Astrocyte of the cerebellum (primary cell): ENCODE results near the gene CITED1.
A peak's percentile ranks its signal among the peaks of the same experiment; 100 is the strongest.

ENCODE experiments used
- DNase-seq: peaks from one replicate; pipeline ENCODE4 v3.0.0-alpha.2; 2011; ENCODE audit warnings: low read depth
- H3K4me3 ChIP-seq: 2 replicates; pipeline ENCODE4 v1.5.1; 2011; ENCODE audit warnings: mild to moderate bottlenecking, low read depth, low read length, moderate library complexity
- CTCF ChIP-seq: IDR thresholded peaks from 2 replicates; pipeline ENCODE4 v1.5.1; 2012; ENCODE audit warnings: low read length, low read depth, moderate library complexity, mild to moderate bottlenecking; ENCODE audit errors: missing control alignments
- in situ Hi-C: cut with HindIII; loops from 2 replicates; pipeline ENCODE4 v1.10.0; 2017; ENCODE audit warnings: low sequenced_read_pairs

CITED1 gene

GRCh38 chrX:72305286-72306084 is at the start of gene CITED1:
TSS of gene CITED1 (minus strand) at chrX:72305914. CDS start at chrX:72302869, 3,045 bp downstream.
- in situ Hi-C loops = no loop called here
- H3K4me3 ChIP-seq = peak within 1 kb of the TSS; percentile 38
- TF ChIP-seq CTCF = no peak
- no peak for DNase-seq

- DNase-seq = no peak
- TF ChIP-seq CTCF = no peak
- no peak overlapping the region for H3K4me3 ChIP-seq
- in situ Hi-C loops = no loop called here
These were observed 47.1 kb upstream of the CITED1 start for GRCh38 chrX:72352786-72353185.

- no peak for TF ChIP-seq CTCF
- in situ Hi-C loops = no loop called here
- no peak overlapping the region for H3K4me3 ChIP-seq
- DNase-seq = peak; percentile 75
These were observed 46.1 kb upstream of the CITED1 start for GRCh38 chrX:72351606-72352334.

- no peak for TF ChIP-seq CTCF
- DNase-seq = no peak
- in situ Hi-C loops = no loop called here
- H3K4me3 ChIP-seq = no peak overlapping the region
These were observed 43.5 kb upstream of the CITED1 start for GRCh38 chrX:72349190-72349589.

- DNase-seq = no peak
- TF ChIP-seq CTCF = no peak
- H3K4me3 ChIP-seq = no peak overlapping the region
- in situ Hi-C loops = no loop called here
These were observed 42.7 kb upstream of the CITED1 start for GRCh38 chrX:72348247-72348979.

GRCh38 chrX:72347366-72347765 is 41.7 kb upstream of the CITED1 start:
- H3K4me3 ChIP-seq = no peak overlapping the region
- in situ Hi-C loops = no loop called here
- no peak for DNase-seq
- no peak for TF ChIP-seq CTCF
